CD4-positive, alpha-beta T cell treated with Interleukin-17A for 1 hour (primary cell): ENCODE results near the gene TANGO2.
A peak's percentile ranks its signal among the peaks of the same experiment; 100 is the strongest.
"Not testable (repeated sequence)": the region's sequence is repeated elsewhere in the genome, so short reads cannot be mapped to it uniquely, and the experiment has no call there.

Source experiments
- DNase-seq: peaks from one replicate; pipeline ENCODE4 v3.0.0-alpha.2; 2020

The TANGO2 gene

GRCh38 chr22:20066617-20067383 lies 45.9 kb downstream of the TANGO2 start:
- DNase-seq, result no peak

GRCh38 chr22:20067384-20067682 lies 46.4 kb downstream of the TANGO2 start:
- DNase-seq, result not testable (repeated sequence)

GRCh38 chr22:20068640-20069039 lies 47.7 kb downstream of the TANGO2 start:
- no peak for DNase-seq

DNA sequence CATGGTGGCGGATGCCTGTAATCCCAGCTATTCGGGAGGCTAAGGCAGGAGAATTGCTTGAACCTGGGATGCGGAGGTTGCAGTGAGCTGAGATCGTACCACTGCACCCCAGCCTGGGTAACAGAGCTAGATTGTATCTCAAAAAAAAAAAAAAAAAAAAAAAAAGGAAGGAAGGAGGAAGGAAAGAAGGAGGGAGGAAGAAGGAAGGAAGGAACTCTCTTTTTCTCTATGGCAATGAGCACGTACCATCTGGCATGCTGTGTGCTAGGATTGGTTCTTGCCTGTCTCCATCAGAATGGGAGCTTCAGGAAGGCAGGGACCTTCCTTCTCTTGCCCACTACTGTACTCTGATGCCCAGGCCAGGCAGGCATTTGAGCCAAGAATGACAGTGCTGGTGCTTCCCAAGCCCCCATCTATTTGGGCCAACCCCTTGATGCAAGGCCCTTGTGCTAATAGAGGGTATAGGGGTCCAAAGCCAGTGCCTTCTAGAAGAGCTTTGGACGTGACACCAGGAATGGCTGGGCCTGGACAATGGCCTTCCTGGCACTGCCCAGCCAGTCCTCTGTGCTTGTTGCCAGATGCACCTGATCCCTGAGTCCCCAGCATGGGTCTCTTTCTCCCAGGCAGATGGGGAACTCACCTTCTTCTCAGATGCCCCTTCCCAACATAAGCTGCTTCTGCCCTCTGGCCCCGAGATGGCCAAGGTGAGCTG lies 48.6 kb downstream of the TANGO2 start:
- DNase-seq, result no peak

DNA sequence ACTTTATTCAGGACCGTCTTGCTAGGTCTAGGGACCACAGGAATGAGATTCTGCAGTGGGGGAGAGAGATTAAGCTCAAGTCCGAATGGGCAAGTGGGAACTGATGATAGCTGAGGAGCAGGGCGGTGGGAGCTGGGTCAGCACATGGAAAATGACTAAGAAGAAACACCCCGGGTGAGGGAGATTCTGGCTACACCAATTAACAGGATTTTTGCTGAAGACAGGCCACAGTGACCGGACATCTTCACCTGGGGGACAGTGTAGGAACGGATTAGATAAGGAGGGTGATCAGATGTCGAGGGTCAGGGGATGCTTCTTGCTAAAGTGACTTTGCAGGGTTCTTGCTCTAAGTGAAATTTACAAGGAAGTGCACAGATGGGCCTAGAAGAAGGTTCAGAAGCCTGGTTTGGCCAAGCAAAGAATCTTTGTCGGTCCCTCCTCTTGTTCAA lies 50.6 kb downstream of the TANGO2 start:
- no peak for DNase-seq

GRCh38 chr22:20076627-20077172 lies 55.8 kb downstream of the TANGO2 start:
- DNase-seq, result no peak

DNA sequence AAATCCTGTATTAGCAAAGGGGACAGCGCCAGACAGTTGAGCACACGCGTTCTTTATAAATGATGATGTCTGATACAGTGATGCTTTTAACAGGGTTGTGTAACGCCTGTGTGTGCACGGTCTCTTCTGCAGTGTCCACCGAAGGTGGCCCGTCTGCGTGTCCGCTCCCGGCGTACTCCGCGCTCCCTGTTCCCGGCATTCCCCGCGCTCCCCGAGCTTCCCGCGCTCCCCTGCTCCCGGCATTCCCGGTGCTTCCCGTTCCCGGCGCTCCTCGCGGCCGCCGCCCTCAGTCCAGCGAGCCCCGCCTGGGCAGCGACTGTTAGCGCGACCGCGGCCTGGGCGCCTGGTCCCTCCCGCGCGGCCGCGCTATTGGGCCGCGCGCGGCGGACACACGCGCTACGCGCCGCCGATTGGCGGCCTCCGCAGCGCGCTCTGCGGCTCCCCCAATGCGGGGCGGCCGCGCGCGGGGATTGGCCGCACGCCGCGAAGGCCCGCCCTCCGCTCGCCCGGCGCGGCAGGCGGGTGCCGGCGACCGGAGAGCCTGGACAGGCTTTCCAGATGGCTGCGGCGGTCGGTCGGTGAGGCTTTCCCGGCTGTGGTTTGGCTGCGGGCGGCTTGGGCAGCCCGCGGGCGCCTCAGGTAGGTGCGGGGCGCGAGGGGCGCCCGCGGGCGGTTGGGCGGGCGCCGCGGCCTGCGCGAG lies 59.0 kb downstream of the TANGO2 start, which contains the start of gene DGCR8:
Gene DGCR8, plus strand, starts transcription at position 497 of the 700 bp plus-strand sequence. CDS start 5,723 bp downstream, outside the sequence.
- peak; percentile 71 for DNase-seq

GRCh38 chr22:20080445-20080775 lies 59.5 kb downstream of the TANGO2 start:
- peak; percentile 68 for DNase-seq

DNA sequence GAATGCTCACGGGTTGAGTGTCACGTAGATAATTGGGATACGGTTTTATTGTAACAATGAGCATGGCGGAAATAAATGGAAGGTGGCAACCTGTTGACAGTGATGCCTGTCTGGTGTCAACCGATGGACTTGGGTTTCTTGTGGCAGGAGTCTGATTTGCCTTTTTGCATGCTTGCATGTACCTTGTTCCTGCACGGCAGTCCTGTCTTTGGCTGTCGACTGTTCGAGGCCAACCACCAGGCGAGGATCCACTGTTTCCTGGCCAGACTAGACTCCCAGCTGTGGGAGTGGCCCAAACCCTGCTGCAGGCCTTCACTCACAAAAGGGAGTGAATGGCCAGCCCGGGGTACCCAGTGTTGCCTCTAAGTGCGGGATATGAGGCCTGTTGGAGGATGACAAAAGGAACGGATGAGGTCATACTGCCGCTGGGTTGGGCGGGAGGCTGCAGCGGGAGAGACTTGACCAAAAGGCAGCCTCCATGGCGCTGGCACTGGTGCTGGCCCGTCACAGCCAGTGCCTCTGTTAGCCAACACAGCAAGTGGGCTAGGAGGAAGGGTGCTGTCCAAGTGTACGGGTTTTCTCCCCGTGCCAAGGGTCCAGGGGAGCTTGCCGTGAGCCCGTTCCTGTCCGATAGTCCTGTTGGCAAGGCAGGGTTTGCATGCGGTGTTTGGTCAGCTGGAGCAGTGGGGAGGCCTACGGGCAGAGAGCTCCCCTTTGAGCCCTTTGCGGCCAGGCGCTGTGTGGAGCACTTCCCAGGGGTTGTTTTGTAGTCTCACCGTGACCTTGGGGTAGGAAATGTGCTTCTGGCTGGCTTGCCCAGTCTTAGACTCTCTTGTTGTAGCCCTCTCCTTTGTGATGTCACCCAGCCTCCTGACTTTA lies 60.1 kb downstream of the TANGO2 start:
- DNase-seq, result no peak

DNA sequence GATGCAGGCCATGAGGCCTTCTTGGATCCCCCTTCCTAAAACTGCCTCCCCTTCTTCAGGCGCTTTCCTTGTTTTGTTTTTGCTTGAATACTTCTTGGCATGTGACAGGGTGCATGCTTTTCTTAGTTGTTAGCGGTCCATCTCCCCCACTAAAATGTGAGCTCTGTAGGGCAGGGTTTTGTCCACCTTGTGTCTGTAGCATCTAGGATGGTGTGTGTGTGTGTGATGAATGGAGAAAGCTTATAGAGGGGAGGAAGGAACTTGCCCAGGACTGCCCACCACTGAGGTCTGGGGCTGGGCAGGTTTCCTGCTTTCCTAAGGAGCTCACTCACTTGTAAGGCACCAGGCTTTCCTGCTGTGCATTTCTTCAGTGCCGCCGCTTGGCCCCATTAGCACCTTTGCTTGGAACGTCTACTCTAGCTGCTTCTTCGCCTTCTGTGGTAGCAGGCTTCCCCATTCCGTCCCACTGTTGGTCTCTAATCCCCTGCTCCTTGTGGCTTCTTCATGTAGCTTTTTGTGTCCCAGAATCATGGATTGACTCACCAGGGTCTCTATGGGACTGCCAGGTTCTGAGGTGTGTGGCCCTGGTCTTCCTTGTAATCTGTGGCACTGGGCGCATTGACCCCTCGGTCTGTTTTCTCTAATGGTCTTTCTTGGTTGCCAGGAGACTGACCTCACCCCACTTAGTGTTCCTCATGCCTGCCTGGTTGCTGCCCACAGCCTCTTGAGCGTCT lies 62.4 kb downstream of the TANGO2 start:
- DNase-seq, result no peak

GRCh38 chr22:20083891-20084546 lies 63.1 kb downstream of the TANGO2 start:
- no peak for DNase-seq

- DNase-seq, result no peak
Measured at GRCh38 chr22:20084547-20085413, 63.9 kb downstream of the TANGO2 start.

- no peak for DNase-seq
Measured at GRCh38 chr22:20085651-20086050, 64.7 kb downstream of the TANGO2 start.

DNA sequence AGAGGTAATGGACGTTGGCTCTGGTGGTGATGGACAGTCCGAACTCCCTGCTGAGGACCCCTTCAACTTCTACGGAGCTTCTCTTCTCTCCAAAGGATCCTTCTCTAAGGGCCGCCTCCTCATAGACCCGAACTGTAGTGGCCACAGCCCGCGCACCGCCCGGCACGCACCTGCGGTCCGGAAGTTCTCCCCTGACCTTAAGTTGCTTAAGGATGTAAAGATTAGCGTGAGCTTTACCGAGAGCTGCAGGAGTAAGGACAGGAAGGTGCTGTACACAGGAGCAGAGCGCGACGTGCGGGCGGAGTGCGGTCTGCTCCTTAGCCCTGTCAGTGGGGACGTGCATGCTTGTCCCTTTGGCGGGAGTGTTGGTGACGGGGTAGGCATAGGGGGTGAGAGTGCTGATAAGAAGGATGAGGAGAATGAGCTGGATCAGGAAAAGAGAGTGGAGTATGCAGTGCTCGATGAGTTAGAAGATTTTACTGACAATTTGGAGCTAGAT lies 65.2 kb downstream of the TANGO2 start:
- no peak for DNase-seq

DNA sequence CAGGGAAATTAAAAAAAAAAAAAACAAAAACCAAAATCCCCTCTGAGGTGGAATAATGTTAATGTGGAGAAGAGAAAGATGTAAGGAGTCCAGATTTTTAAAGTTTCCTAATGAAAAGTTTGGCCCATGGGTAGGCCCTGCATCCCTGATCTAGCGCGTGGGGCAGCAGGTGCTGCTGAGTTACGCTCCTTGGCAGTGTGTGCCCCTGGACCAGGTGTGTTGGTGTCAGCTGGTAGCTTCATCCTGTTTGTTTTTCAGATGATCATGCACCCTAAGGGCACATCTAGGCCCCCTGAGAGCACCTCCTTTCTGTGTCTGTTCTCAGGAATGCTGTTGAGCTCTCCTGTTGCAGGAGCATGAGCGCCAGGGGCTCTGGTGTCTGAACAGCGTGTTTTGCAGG lies 65.9 kb downstream of the TANGO2 start:
- DNase-seq, result no peak

DNA sequence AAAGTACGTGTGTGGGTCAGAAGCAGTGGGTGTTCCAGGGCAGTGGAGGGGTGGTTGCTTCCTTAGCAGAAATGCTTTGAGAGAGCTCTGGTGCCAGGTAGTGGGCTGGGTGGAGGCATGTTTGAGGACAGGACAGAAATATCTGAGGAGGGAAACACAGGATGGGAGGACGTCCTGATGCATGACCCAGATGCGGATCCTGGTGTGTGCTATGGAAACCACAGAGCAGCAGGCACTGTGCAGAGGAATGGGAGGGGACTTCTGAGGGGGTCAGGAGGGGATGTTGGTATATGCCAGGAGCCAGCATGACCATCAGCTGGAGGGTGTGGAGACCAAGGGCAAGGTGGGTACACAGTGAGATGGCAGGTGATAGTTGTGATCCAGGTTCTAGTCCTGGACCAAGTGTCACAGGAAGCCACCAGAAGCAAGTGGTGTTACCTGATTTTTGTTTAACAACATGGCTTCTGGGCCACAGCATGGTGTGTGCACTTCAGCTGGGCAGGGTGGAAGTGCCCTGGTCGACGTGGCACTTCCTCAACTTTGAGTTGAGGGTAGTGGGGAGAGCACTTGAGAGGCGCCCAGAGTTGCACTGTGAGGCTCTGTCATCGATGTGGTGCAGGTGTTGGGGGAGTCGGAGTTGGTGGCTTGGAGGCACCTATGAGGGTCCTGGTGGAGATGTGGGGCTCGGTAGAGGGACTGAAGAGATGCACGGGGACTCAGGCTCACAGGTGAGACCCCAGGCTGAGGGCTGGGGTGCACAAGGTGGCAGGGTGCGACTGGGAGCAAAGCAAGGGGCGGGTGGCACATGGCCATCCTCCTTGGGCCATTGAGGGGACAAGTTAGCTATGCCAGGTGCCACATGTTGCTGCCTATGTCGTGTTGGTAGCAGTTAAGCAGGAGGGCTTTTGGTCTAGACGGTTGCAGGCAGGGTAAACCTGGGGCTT lies 66.7 kb downstream of the TANGO2 start:
- peak; percentile 16 for DNase-seq

DNA sequence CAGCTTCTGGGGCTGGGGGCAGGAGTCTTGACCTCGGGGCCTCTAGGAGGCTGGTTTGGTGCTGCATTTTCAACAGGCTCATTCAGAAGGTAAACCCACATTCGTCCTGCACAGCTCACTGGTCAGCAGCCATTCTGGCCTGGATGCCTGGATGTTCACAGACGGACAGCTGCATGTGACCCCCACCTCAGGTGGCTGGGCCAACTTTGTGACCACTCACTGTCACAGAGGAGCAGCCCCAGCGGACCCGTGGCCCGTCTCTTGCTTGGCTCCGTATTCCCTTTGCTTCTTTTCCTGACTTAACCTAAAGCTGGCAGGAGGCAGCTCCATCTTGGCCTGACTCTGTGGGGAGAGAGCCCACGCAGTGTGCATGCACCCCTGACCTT lies 67.3 kb downstream of the TANGO2 start:
- no peak for DNase-seq

- no peak for DNase-seq
Measured at GRCh38 chr22:20089226-20089976, 68.5 kb downstream of the TANGO2 start.
